Liver (tissue), 2 donors: ENCODE data around the gene TEX53.

Experiments
- TF ChIP-seq, protein P1 (sequence below): fragments of 150-350 bp; IDR thresholded peaks from 2 replicates; pipeline ENCODE4 v1.5.1; 2017; ENCODE audit warnings: improper control_type of control experiment, low read depth, low read length; ENCODE audit not compliant: missing input control
- TF ChIP-seq, protein P2 (sequence below): IDR thresholded peaks from 2 replicates; pipeline ENCODE4 v1.6.1; 2016; ENCODE audit warnings: antibody characterized with exemption, mild to moderate bottlenecking
- donor health status: healthy.

DNA sequence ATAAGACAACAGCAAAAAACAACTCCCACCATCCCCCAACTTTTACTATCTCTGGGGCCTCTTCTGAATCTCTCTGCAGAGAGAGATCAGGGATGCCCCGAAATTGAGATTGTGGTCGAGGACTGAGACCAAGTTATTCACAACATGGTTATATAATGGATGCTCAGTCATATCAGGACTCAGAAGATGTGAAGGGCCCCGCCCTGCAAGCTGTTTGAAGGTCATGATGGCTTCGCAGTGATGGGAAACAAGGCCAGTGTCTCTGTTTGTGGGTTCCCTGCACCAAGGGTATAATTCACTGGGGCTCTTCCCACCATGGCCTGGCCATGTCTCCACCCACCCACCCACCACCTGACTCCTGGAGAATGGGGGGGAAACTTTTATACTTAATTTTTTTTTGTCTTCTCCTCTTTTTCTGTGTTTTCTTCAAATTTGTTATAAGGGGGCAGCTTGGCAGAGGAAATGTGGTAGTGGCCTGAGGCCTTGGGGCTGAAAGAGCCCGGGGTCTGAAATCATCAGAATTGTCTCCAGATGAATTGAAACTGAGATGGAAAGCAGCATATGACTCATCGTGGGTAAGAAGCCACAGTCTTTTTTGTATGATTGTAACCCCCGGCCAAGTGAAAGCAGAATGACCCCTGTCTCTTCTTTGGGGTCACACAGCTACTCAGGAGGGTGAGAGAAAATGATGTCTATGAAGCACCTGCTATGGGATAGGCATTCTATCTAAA is 39.4 kb upstream of the TEX53 start:
- TF ChIP-seq, protein P1, sequence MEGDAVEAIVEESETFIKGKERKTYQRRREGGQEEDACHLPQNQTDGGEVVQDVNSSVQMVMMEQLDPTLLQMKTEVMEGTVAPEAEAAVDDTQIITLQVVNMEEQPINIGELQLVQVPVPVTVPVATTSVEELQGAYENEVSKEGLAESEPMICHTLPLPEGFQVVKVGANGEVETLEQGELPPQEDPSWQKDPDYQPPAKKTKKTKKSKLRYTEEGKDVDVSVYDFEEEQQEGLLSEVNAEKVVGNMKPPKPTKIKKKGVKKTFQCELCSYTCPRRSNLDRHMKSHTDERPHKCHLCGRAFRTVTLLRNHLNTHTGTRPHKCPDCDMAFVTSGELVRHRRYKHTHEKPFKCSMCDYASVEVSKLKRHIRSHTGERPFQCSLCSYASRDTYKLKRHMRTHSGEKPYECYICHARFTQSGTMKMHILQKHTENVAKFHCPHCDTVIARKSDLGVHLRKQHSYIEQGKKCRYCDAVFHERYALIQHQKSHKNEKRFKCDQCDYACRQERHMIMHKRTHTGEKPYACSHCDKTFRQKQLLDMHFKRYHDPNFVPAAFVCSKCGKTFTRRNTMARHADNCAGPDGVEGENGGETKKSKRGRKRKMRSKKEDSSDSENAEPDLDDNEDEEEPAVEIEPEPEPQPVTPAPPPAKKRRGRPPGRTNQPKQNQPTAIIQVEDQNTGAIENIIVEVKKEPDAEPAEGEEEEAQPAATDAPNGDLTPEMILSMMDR: no peak
- TF ChIP-seq, protein P2, sequence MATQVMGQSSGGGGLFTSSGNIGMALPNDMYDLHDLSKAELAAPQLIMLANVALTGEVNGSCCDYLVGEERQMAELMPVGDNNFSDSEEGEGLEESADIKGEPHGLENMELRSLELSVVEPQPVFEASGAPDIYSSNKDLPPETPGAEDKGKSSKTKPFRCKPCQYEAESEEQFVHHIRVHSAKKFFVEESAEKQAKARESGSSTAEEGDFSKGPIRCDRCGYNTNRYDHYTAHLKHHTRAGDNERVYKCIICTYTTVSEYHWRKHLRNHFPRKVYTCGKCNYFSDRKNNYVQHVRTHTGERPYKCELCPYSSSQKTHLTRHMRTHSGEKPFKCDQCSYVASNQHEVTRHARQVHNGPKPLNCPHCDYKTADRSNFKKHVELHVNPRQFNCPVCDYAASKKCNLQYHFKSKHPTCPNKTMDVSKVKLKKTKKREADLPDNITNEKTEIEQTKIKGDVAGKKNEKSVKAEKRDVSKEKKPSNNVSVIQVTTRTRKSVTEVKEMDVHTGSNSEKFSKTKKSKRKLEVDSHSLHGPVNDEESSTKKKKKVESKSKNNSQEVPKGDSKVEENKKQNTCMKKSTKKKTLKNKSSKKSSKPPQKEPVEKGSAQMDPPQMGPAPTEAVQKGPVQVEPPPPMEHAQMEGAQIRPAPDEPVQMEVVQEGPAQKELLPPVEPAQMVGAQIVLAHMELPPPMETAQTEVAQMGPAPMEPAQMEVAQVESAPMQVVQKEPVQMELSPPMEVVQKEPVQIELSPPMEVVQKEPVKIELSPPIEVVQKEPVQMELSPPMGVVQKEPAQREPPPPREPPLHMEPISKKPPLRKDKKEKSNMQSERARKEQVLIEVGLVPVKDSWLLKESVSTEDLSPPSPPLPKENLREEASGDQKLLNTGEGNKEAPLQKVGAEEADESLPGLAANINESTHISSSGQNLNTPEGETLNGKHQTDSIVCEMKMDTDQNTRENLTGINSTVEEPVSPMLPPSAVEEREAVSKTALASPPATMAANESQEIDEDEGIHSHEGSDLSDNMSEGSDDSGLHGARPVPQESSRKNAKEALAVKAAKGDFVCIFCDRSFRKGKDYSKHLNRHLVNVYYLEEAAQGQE: no peak
